Osteocyte (in vitro differentiated cells): ENCODE data around the gene EZH2. TPM values are rescaled to one million over a fixed set of nuclear protein-coding genes. Genes with fewer than 3 reads are reported as not detected.

ENCODE experiments used
- DNase-seq: peaks from one replicate; pipeline ENCODE4 v3.0.0; 2021; ENCODE audit warnings: mixed read lengths; ENCODE audit not compliant: unreplicated experiment; ENCODE audit errors: extremely low spot score
- H3K27ac Mint-ChIP-seq: one replicate; pipeline ENCODE4 v1.8.0; 2021; ENCODE audit warnings: mild to moderate bottlenecking, mixed read lengths; ENCODE audit not compliant: unreplicated experiment
- H3K27me3 Mint-ChIP-seq: one replicate; pipeline ENCODE4 v1.8.0; 2021; ENCODE audit warnings: mixed read lengths; ENCODE audit not compliant: unreplicated experiment
- H3K36me3 Mint-ChIP-seq: one replicate; pipeline ENCODE4 v1.8.0; 2021; ENCODE audit warnings: mixed read lengths; ENCODE audit not compliant: unreplicated experiment
- H3K4me1 Mint-ChIP-seq: one replicate; pipeline ENCODE4 v1.8.0; 2021; ENCODE audit warnings: mixed read lengths; ENCODE audit not compliant: unreplicated experiment
- H3K4me3 Mint-ChIP-seq: one replicate; pipeline ENCODE4 v1.8.0; 2021; ENCODE audit warnings: mild to moderate bottlenecking, moderate library complexity, mixed read lengths; ENCODE audit not compliant: unreplicated experiment
- H3K9me3 Mint-ChIP-seq: one replicate; pipeline ENCODE4 v1.8.0; 2021; ENCODE audit warnings: mixed read lengths; ENCODE audit not compliant: unreplicated experiment
- CTCF ChIP-seq: fragments of 200-600 bp; sonication (generic); IDR thresholded peaks from 2 replicates; pipeline ENCODE4 v1.5.0; 2021; ENCODE audit warnings: antibody characterized with exemption, mild to moderate bottlenecking, moderate library complexity
- total RNA-seq: library from RNA; stranded (reverse); gene quantifications from 2 replicates; pipeline ENCODE4 v1.2.1, GENCODE V29; 2021

Gene EZH2
- total RNA-seq, 1 donor from 2014 or later, result 13.0 TPM

- H3K27ac Mint-ChIP-seq, result no peak overlapping the region
- H3K27me3 Mint-ChIP-seq, result no peaks in the 10 kb centered on the region
- H3K9me3 Mint-ChIP-seq, result peaks cover 8% of the 10 kb centered on the region
- no peak overlapping the region for H3K4me3 Mint-ChIP-seq
- no peak for TF ChIP-seq CTCF
- peaks cover 8% of the 10 kb centered on the region for H3K4me1 Mint-ChIP-seq
- no peak for DNase-seq
- H3K36me3 Mint-ChIP-seq, result peaks cover 5% of the 10 kb centered on the region
These were observed 12.5 kb downstream of the EZH2 start for GRCh38 chr7:148871551-148871950.

- TF ChIP-seq CTCF, result no peak
- no peaks in the 10 kb centered on the region for H3K27me3 Mint-ChIP-seq
- peaks cover 8% of the 10 kb centered on the region for H3K4me1 Mint-ChIP-seq
- peaks cover 8% of the 10 kb centered on the region for H3K9me3 Mint-ChIP-seq
- no peak overlapping the region for H3K4me3 Mint-ChIP-seq
- DNase-seq, result no peak
- peaks cover 5% of the 10 kb centered on the region for H3K36me3 Mint-ChIP-seq
- H3K27ac Mint-ChIP-seq, result no peak overlapping the region
These were observed 13.1 kb downstream of the EZH2 start for GRCh38 chr7:148871030-148871429.

- Mint-ChIP-seq H3K27me3 (no peaks in the 10 kb centered on the region), H3K9me3 (peaks cover 8% of the 10 kb centered on the region), H3K4me1 (peaks cover 12% of the 10 kb centered on the region), H3K27ac (no peak overlapping the region), H3K36me3 (peaks cover 5% of the 10 kb centered on the region), H3K4me3 (no peak overlapping the region)
- TF ChIP-seq CTCF, result no peak
- no peak for DNase-seq
These were observed 15.8 kb downstream of the EZH2 start for GRCh38 chr7:148868378-148868674.

GRCh38 chr7:148867596-148868377 lies 16.3 kb downstream of the EZH2 start:
- Mint-ChIP-seq H3K4me1 (peaks cover 11% of the 10 kb centered on the region), H3K9me3 (peaks cover 8% of the 10 kb centered on the region)

GRCh38 chr7:148866362-148866761 lies 17.7 kb downstream of the EZH2 start:
- H3K4me1 Mint-ChIP-seq, result peaks cover 6% of the 10 kb centered on the region
- peaks cover 5% of the 10 kb centered on the region for H3K36me3 Mint-ChIP-seq
- peaks cover 8% of the 10 kb centered on the region for H3K9me3 Mint-ChIP-seq
- H3K27ac Mint-ChIP-seq, result no peak overlapping the region
- no peak for TF ChIP-seq CTCF
- H3K27me3 Mint-ChIP-seq, result no peaks in the 10 kb centered on the region
- no peak overlapping the region for H3K4me3 Mint-ChIP-seq
- DNase-seq, result no peak

More at GRCh38 chr7:148867596-148868377, 16.3 kb downstream of the EZH2 start:
- no peak overlapping the region for H3K4me3 Mint-ChIP-seq
- peaks cover 5% of the 10 kb centered on the region for H3K36me3 Mint-ChIP-seq
- no peak overlapping the region for H3K27ac Mint-ChIP-seq
- no peak for TF ChIP-seq CTCF
- DNase-seq, result no peak
- no peaks in the 10 kb centered on the region for H3K27me3 Mint-ChIP-seq
